Activated CD8-positive, alpha-beta memory T cell treated with anti-CD3 and anti-CD28 coated beads for 1 hour (primary cell): ENCODE results near the gene SGSM1.
"Not testable (repeated sequence)": the region's sequence is repeated elsewhere in the genome, so short reads cannot be mapped to it uniquely, and the experiment has no call there.

Experiments
- DNase-seq, 2 donors: peaks; one replicate each; pipeline ENCODE4 v3.0.0-alpha.2; 2020; ENCODE audit warnings: low read depth in 1 of 2; ENCODE audit errors: extremely low read depth in 1 of 2

SGSM1 gene

GRCh38 chr22:24887260-24887659 lies 81.2 kb downstream of the SGSM1 start:
- DNase-seq = no peak

GRCh38 chr22:24893341-24894070 lies 87.5 kb downstream of the SGSM1 start:
- DNase-seq = no peak

- DNase-seq = no peak
Measured at GRCh38 chr22:24894220-24894975, 88.4 kb downstream of the SGSM1 start.

DNA sequence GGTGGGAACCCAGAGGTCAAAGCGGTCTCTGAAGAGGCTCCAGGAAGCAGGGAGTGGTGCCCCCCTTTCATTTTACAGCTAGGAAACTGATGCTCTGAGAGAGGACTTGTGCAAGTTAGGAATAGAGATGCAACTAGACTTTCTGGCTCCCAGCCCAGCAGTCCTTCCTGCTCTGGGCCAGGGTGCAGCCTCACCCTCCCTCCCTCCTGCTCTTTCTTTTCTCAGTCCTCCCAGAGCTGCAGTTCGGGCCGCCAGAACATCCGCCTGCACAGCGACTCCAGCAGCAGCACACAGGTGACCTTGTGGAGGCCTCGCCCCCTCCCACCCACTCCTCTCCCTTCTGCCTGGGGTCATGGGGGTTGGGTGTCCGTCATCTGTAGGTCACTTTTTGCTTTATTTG lies 89.0 kb downstream of the SGSM1 start:
- no peak for DNase-seq

DNA sequence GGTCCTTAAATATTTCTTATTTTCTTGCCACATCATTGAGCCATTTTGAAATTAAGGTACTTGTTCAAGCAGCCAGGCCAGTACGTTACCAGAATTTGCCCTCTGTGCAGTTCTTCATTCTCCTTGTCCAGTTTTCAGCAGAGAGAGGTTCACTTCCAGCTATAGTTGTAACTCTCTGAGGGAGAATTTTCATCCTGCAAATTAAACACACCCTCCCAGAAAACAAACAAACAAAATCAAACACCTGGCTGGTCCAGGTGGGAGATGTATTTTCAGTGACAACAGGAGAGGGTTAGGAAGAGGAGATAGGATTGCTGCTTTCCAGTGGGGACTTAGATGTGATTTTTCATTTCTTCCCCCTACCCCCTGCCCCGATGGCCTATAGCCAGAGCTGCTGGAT lies 95.4 kb downstream of the SGSM1 start:
- DNase-seq = no peak

DNA sequence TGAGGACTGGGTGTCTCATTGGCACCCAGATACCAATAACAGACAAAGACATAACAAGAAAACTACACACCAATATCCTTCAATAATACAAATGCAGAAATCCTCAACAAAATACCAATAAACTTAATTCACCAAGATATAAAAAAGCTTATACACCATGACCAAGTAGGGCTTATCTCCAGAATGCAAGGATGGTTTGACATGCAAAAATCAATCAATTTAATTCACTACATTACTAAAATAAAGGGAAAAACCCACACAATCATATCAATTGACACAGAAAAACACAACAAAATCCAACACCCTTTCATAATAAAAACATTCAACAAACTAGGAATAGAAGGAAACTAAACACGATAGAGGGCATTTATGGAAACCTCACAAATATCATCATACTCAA lies 99.9 kb downstream of the SGSM1 start:
- no peak for DNase-seq

DNA sequence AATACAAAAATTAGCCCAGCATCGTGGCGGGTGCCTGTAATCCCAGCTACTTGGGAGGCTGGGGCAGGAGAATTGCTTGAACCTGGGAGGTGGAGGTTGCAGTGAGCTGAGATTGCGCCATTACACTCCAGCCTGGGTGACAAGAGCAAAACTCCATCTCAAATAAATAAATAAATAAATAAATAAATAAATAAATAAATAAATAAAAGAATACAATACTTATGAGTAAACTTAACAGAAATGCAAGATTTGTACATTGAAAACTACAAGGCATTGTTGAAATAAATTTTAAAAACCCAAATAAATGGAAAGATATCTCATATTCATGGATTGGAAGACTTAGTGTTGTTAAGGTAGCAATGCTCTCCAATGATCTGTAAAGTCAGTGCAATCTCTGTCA lies 101.1 kb downstream of the SGSM1 start:
- not testable (repeated sequence) for DNase-seq

DNA sequence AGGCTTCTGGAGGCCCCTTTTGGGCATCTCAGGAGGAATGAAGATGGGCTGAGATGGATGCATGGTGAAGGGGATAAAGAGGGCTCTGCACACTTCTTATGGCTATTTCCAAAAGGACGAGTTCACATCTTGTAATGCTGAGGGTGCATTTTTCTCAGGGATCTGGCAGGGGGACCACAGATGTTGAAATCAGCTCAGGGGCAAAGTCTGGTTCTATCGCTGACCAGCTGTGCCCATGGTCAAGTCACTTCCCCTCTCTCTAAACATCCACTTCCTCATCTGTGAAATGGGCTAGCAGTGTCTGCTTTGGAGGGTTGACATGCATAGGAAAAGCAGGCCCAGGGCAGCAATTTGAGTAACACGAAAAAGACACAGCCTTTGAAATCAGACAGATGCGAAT lies 114.0 kb downstream of the SGSM1 start:
- DNase-seq = no peak

DNA sequence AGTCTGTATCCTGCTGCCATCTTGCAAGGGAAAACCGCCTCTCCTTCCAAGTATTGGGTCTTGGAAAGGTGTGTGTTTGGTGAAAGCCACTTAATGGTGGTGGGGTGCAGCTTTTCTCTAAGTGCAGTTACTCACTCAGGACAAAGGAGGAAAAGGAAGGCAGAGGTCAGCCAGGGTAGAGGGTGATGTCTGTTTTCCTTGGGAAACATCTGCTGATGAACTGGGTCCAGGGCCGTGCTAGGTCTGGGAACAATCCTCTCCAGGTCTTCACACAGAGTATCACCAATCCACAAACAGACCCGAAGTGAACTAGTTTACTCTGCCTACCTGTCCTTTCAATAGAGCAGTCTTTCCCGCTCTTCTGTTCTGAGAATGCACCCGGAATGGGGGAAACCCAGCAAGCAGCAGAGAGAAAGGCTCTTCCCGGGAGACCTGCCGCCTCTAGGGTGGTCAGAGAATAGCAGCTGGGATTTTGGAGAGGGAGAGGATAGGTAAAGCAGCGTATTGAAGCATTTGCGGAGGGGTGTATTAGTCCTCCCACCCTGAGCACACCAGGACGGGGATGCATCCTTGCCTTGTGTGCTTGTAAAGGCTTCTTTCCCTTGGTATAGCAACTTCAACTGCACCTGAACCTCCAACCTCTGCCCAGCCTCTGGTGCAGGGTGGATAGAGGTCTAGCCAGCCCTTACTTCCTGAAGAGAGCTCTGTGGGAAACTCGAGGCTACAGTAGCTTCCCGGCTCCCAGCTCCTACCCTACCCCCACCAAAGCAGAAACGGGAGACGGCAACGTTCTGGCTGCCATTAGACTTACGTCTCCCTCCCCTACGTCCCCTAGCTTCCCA lies 119.8 kb downstream of the SGSM1 start:
- DNase-seq = no peak

GRCh38 chr22:24926428-24926725 lies 120.4 kb downstream of the SGSM1 start:
- no peak for DNase-seq

- no peak for DNase-seq
Measured at GRCh38 chr22:24926849-24927579, 121.0 kb downstream of the SGSM1 start.

- no peak for DNase-seq
Measured at GRCh38 chr22:24928322-24928721, 122.3 kb downstream of the SGSM1 start.

DNA sequence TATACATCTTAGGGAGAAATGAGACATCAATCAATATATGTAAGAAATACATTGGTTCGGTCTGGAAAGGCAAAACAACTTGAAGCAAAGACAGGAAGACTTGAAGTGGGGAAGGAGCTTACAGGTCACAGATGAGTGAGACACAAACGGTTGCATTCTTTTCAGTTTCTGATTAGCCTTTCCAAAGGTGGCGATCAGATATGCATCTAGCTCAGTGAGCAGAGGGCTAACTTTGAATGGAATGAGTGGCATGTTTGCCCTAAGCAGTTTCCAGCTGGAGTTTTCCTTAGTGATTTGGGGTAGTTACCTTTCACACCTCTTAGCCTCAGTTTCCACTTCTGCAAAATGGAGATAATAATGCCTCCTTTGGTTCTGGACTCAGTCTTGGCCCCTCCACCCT lies 124.7 kb downstream of the SGSM1 start:
- DNase-seq = no peak

- DNase-seq = no peak
Measured at GRCh38 chr22:24935771-24936483, 129.9 kb downstream of the SGSM1 start.

DNA sequence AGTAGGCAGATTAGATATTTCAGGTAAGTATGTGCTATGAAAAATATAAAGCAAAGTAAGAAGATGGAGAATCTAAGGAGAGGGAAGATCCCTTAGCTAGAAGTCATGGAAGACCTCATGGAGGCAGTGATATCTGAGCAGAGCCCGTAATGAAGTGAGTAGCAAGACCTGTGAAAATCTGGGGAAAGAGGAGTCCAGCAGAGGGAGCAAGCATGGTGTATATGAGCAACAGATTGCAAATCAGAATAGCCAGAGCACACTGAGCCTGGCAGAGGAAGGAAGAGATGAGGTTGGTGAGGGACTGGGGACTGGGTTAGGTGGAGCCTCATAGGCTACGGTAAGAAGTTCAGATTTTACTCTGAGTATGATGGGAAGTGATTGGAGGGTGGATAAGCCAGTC lies 131.1 kb downstream of the SGSM1 start:
- no peak for DNase-seq

- no peak for DNase-seq
Measured at GRCh38 chr22:24938741-24939341, 132.8 kb downstream of the SGSM1 start.

DNA sequence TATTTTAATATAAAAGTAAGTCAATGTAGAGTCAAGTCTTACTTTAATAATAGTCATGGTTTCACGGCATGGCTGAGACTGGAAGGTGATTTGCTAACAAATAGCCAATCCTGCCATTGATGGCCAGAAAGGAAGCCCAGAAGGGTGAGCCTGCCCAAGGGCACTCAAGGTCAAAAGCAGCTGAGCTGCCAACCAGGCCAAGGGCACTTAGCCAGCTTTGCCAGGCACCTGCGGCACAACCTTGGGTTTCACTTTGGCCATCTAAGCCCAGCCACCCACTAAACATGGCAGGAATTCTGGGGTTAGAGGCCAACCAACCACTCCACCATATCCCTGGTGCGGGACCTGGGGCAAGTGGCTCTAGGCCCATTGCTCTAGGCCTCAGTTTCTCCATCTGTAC lies 136.3 kb downstream of the SGSM1 start:
- DNase-seq = no peak

GRCh38 chr22:24944217-24944937 lies 138.4 kb downstream of the SGSM1 start:
- DNase-seq = no peak

GRCh38 chr22:24945430-24945829 lies 139.4 kb downstream of the SGSM1 start:
- DNase-seq = no peak
